RWPE1 (cell line): ENCODE measurements around the gene GLIPR1.
"Not testable (repeated sequence)": the region's sequence is repeated elsewhere in the genome, so short reads cannot be mapped to it uniquely, and the experiment has no call there.

ENCODE experiments used
- CTCF ChIA-PET: fragments of 350-600 bp; sonication (Branson Sonifier 250); formaldehyde crosslinking; extraction: SDS; loops from one replicate; lab custom pipeline; 2021; lab: Yijun Ruan, JAX
- POLR2A ChIA-PET: fragments of 400-600 bp; formaldehyde crosslinking; extraction: SDS; loops from one replicate; lab custom pipeline; 2020; ENCODE audit warnings: antibody characterized with exemption; ENCODE audit not compliant: low non-redundant PET; lab: Yijun Ruan, JAX
- DNase-seq: peaks from one replicate; pipeline ENCODE4 v3.0.0; 2012; ENCODE audit warnings: low spot score
- H3K27ac ChIP-seq: fragments of 450-650 bp; 2 replicates; pipeline ENCODE4 v1.5.1; 2017
- CTCF ChIP-seq: fragments of 450-650 bp; conservative IDR thresholded peaks from 2 replicates; pipeline ENCODE4 v1.5.1; 2017; ENCODE audit warnings: low read depth, mild to moderate bottlenecking

GLIPR1 gene

GRCh38 chr12:75480469-75480949, at the start of gene GLIPR1:
Gene GLIPR1 (plus strand): TSS chr12:75480755. CDS start chr12:75480881, 126 bp downstream.
- peak within 1 kb of the TSS; percentile 75 for H3K27ac ChIP-seq
- CTCF ChIA-PET: interaction anchor here (0.6 to 1.1 kb wide), 2 partner anchors 20 to 138 kb away, joined by 3 to 4 read pairs; no protein-coding TSS in a partner anchor
- no peak for TF ChIP-seq CTCF
- POLR2A ChIA-PET: no interaction called here
- DNase-seq: peak; percentile 87

DNA sequence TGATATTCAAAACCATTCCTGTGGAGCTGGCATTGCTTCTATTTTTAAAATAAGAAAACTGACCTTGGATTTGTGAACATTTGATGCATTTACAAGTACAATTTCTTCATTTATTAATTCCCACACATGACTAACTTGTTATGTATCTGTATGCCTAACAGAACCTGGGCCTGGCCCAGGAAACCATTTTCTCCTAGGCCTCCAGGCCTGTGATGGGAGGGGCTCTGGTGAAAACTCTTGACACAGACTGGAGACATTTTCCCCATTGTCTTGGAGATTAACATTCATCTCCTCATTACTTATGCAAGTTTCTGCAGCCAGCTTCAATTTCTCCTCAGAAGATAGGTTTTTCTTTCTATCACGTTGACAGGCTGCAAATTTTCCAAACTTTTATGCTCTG, 47.6 kb upstream of the GLIPR1 start:
- no peak for TF ChIP-seq CTCF
- DNase-seq: no peak
- POLR2A ChIA-PET: no interaction called here
- CTCF ChIA-PET: no interaction called here
- H3K27ac ChIP-seq: no peak overlapping the region

GRCh38 chr12:75437564-75437963, 43.0 kb upstream of the GLIPR1 start:
- no peak overlapping the region for H3K27ac ChIP-seq
- no peak for TF ChIP-seq CTCF
- DNase-seq: no peak
- ChIA-PET POLR2A (no interaction called here), CTCF (interaction anchor here (1.4 kb wide), 1 partner anchor 47 kb away, joined by 3 read pairs; the partner anchor contains the start of gene GLIPR1L2)

DNA sequence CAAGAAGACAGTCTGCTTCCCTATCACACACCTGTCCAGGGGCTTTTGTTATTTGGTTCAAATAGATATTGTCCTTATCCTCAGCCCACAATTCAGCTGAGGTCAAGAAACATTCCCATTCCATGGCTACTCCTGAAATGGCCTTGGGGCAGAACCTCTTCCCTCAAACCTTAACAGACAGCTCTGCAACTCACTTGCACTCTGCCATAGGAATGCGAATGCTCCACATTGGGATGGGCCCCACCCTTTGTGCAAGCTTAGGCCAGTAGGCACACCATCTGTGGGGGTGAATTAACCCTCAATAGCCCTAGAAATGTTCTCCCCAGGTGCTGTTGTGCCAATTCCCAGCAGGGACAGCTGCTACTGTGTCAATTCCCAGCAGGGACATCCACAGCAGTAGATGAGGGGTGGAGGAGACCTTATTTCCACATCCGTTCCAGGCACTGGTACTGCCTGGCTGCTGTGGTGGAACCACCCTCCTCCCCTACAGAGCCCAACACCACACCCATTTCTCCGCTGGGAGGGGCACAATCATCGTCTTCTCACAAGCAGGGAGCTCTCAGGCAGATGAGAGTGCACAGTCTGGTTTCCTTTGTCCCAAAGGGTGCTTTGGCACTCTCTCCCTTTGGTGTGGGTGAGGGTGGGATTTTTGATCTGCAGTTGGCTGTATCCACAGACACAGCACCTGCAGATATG, 42.3 kb upstream of the GLIPR1 start:
- ChIA-PET CTCF (interaction anchor here (0.6 to 1.4 kb wide), 2 partner anchors 47 to 1658 kb away, joined by 3 to 4 read pairs; partner anchors contain the start of gene GLIPR1L2), POLR2A (no interaction called here)
- no peak for TF ChIP-seq CTCF
- H3K27ac ChIP-seq: no peak overlapping the region
- DNase-seq: peak; percentile 8

DNA sequence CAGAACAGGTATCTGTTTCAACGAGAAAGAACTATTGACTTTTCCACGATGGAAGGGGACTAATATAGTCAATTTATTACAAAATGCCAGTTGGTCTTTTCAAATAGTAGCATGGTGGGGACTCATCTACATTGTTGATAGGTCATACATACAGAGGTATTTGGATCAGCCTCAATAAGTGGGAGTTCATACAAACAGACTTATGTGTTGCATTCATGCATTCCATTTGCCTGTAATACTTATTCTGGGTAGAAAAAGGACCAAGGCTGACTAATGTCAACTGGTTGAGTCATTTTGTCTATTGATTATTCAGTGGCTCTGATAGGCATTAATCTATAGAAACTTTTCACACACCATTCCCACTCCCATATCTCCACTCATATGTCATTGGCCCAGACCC, 41.5 kb upstream of the GLIPR1 start:
- ChIA-PET CTCF (no interaction called here), POLR2A (no interaction called here)
- DNase-seq: no peak
- TF ChIP-seq CTCF: no peak
- H3K27ac ChIP-seq: no peak overlapping the region

- no peak overlapping the region for H3K27ac ChIP-seq
- no peak for TF ChIP-seq CTCF
These were observed 40.6 kb upstream of the GLIPR1 start for GRCh38 chr12:75439930-75440329.

DNA sequence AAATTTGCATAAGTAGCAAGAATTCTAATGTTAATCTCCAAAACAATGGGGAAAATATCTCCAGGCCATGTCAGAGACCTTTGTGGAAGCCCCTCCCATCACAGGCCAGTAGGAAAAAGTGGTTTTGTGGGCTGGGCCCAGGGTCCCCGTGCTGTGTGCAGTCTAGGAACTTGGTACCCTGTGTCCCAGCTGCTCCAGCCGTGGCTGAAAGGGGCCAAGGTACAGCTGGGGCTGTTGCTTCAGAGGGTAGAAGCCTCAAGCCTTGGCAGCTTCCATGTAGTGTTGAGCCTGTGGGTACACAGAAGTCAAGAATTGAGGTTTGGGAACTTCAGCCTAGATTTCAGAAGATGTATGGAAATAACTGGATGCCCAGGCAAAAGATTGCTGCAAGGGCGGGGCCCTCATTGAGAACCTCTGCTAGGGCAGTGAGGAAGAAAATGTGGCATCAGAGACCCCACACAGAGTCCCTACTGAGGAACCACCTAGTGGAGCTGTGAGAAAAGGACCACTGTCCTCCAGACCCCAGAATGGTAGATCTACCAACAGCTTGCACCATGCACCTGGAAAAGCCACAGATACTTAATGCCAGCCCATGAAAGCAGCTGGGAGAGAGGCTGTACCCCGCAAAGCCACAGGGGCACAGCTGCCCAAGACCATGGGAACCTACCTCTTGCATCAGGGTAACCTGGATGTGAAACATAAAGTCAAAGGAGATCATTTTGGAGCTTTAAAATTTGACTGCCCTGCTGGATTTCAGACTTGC, 38.7 kb upstream of the GLIPR1 start:
- DNase-seq, CTCF ChIA-PET, POLR2A ChIA-PET, H3K27ac ChIP-seq: not testable (repeated sequence)

More at GRCh38 chr12:75439930-75440329, 40.6 kb upstream of the GLIPR1 start:
- no peak for DNase-seq
- POLR2A ChIA-PET: no interaction called here
- CTCF ChIA-PET: interaction anchor here (0.6 kb wide), 1 partner anchor 115 kb away, joined by 4 read pairs; no protein-coding TSS in a partner anchor

GRCh38 chr12:75442454-75442853, 38.1 kb upstream of the GLIPR1 start:
- CTCF ChIA-PET, POLR2A ChIA-PET, H3K27ac ChIP-seq, DNase-seq: not testable (repeated sequence)
